ENCODE measurements around the gene ALDH1L2.
"Not testable (repeated sequence)": the region's sequence is repeated elsewhere in the genome, so short reads cannot be mapped to it uniquely, and the experiment has no call there.

Gene ALDH1L2

DNA sequence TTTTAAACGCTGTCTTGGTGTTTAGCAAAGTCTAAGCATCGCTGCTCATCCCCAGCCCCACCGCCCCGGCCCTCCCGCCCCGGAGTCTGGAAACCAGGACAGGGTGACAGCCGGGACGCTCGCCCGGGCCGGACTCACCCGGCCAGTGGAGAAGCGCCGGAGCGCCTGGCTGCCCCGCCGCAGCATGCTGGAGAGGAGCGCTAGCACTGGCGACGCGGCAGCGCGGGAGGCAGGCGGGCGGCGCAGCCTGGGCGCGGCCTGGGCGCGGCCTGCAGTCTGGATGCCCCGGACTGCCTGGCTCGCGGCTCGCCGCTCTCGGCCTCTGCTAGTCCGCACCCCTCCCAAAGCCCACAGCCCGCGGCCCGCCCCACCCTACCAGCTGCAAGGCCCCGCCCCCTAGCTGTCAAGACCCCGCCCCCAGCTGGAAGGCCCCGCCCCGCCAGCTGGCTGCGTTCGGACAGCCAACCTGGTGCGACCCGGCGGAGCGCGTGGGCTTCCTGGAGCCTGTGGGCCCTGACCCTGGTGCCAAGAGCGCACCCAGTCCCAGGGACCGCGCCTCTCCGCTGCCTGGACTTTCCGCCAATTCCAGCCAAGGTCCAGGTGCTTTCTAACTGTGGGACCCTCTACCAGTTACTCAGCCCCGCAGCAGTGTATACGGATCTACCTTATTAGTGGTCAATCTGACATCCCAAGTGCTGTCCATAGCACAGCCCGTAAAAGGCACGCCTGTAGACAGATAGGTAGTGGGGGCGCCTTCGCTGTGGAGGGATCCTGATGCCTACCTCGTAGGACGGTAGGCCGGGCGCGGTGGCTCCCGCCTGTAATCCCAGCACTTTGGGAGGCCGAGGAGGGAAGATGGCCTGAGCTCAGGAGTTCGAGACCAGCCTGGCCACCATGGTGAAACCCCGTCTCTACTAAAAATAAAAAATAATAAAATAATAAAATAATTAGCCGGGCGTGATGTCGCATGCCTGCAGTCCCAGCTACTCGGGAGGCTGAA, at the start of gene ALDH1L2:
Gene ALDH1L2 (minus strand): TSS at position 208 of the 1,000 bp plus-strand sequence. CDS start 22 bp downstream, at position 186.
- peak; percentile 89 for DNase-seq

DNA sequence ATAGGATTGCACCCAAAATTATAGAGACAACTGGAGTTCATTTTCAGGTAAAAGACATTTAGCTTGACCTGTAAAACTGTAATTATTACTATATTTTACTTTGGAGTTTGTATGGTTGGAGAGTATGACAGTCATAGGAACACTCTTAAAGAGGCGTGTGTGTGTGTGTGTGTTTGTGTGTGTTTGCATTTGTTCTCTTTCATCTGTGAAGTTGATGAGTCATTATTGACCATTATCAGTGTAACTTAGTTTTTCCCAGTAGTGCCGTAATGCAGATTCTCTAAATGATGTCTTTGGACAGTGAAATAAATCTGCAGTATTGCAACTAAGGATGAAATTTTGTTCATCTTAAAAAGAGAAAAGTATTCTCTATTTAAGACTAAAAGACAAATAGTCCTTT, 36.3 kb upstream of the ALDH1L2 start:
- DNase-seq = no peak

- DNase-seq = no peak
These were observed 32.7 kb upstream of the ALDH1L2 start for GRCh38 chr12:105116969-105117368.

GRCh38 chr12:105113094-105113493, 28.8 kb upstream of the ALDH1L2 start:
- DNase-seq = no peak

- DNase-seq = no peak
These were observed 26.6 kb upstream of the ALDH1L2 start for GRCh38 chr12:105110851-105111250.

GRCh38 chr12:105109465-105110212, 25.4 kb upstream of the ALDH1L2 start:
- DNase-seq = no peak

DNA sequence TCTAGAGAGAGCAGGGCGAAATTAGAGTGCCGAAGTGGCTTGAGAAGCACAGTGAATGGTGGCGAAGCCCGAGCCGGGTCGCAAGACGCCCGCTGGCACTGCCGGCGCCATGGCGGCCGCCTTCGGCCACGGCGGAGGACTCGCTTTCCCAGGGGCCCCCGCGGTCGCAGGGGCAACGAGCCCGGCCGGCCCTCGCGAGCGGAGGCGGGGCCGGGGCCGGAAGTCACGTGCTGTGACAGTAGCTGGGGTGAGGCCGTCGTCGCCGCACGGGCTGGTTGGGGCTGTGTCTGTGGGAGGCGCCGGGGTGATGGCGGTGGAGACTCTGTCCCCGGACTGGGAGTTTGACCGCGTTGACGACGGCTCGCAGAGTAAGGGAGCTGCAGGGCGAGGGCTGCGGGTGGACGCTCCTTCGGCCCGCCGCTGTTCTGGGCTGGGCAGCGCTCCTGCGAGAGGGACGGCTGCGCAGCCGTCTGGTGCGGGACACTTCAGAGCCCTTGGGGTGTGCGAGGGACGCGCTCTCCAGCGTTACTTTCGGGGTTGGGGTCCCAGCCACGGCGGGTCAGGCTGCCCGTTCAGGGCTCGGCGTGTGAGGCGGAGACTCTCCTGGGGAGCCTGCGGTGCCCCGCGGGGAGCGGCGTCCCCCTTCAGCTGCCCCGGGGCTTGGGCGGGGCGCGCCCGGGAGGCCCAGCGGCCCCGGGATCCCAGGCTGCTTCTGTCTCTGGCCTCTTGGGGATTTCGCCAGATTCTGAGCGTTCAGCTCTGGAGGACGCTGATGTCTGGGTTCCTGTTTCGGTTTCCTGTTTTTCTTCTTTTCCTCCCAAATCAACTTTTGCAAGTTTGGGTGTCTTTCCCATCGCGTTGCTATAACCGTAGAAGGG, 23.5 kb upstream of the ALDH1L2 start, which contains the start of gene WASHC4:
Gene WASHC4 (plus strand): TSS at position 238 of the 878 bp plus-strand sequence. CDS start 70 bp downstream, at position 308.
- DNase-seq = peak; percentile 94

GRCh38 chr12:105107171-105107493, 22.9 kb upstream of the ALDH1L2 start:
- peak; percentile 68 for DNase-seq

DNA sequence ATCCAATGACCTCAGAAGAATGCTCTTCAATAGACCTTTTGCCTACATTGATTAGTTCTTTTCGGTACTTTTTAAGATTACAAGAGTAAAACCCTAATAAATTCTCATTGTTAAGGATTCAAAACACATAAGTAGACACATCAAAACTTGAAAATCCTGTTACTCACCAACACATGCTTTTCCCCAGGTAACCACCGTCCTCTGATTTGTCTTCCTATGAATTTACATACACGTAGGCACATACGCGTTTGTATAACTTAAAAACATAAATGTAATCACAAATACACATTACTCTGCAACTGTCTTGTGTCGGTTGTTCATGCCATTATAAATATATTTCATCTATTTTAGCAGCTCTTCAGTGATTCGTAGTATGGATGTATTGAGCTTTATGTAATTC, 22.4 kb upstream of the ALDH1L2 start:
- DNase-seq = no peak

DNA sequence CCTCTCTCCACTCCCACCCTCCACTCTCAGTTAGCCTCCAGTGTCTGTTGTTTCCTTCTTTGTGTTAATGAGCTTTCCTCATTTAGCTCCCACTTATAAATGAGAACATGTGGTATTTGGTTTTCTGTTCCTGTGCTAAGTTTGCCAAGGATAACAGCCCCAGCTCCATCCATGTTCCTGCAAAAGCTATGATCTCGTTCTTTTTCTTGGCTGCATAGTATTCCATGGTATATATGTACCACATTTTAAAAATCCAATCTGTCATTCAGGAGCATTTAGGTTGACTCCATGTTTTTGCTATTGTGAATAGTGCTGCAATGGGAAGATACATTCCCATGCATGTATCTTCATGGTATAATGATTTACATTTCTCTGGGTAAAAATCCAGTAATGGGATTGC, 20.5 kb upstream of the ALDH1L2 start:
- DNase-seq = no peak

DNA sequence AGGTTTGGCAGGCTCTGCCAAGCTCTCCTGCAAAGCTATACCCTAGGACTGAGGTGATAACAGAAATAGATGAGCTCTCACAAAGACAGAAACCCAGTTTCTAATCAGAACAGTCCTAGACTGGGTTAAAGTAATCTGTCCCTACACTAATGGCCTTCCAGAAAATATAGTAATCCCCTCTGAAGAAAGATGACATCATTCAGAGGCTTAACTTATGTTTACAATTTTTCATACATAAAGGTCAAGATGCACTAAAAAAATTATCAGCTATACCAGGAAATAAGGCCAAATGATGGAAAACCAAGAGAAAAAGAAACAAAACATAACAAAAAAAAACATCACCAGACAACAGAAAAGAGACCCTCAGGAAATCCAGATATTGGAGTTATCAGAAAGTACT, 18.4 kb upstream of the ALDH1L2 start:
- DNase-seq = no peak

- no peak for DNase-seq
These were observed 16.7 kb upstream of the ALDH1L2 start for GRCh38 chr12:105100998-105101397.

- DNase-seq = no peak
These were observed 16.1 kb upstream of the ALDH1L2 start for GRCh38 chr12:105100207-105100985.

DNA sequence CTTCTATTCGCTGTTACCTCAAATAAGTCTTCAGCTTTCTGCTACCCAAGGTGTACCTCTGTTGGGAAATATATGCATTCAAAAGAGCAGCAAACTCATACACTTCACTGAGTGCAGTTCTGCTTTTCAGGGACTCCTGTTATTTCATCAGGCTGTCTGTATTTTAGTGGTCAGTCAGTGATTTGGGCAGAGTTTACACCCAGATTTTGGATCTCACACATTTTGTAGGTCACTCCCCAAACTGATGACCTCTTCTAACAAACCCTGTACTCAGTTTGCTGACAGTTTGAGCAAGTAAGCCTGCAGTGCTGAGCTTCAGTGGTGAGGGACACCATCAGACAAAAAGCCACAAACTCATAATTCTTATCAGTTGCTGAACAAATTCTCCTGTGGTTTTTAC, 15.1 kb upstream of the ALDH1L2 start:
- DNase-seq = no peak

DNA sequence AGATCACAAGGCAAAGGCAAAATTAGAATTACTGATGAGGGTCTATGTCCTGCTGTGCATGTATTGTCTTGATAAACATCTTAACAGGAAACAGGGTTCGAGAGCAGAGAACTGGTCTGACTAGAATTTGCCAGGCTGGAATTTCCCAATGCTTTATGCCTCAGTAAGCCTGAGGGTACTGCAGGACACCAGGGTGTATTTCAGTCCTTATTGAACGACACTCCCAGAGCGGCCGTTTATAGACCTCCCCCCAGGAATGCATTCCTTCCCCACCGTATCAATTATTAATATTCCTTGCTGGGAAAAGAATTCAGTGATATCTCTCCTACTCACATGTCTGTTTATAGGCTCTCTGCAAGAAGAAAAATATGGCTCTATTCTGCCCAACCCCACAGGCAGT, 11.1 kb upstream of the ALDH1L2 start:
- DNase-seq = not testable (repeated sequence)

- peak; percentile 94 for DNase-seq
These were observed 8.1 kb upstream of the ALDH1L2 start for GRCh38 chr12:105092336-105092735.

- DNase-seq = no peak
These were observed 7.4 kb upstream of the ALDH1L2 start for GRCh38 chr12:105091476-105092206.

GRCh38 chr12:105090361-105090760, 6.1 kb upstream of the ALDH1L2 start:
- no peak for DNase-seq

- DNase-seq = no peak
These were observed 5.6 kb upstream of the ALDH1L2 start for GRCh38 chr12:105089817-105090216.

DNA sequence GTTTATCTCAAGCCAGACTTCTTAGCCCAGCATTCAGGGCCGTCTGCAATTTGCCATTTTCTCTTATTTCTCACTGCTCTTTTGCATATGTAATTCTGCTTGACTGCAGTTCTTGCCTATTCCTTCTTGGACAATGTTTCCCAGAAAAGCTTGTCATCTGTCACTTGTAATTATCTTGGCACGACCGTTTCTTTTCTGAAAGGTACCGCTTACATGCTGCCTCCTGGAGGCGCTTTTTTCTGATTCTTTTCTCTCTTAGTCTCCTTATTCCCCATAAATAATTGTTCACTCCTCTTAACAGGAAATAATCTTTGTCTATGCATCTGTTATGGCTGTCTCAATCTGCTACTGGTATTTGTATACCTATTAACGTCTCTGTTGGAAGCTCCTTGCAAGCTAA, 1.2 kb upstream of the ALDH1L2 start:
- no peak for DNase-seq

DNA sequence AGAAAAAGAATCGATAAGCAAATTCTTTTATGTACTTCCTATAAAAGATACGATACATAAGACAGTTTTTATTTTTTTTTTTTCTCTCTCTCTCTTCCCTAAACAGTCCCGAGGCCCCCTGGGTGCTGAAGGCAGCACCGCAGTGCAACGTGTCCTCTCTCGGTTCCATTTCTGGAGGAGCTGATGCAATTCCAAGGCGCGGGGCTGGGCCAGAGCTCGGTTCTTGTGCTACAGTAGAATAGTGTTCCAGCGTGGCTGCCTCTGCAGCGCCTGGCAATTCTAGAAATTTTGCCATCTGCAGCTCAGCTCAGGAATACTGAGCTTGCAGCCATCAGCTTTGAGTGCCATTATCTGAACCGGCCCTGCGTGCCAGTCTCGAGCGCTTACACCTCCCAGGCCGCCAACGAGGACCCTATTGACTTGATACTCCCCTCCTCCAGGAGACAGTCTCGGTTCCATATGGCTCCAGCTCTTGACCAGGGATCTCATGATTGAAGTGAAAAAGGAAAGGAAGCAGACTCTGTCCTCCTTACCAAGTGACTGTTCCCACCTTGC, 630 bp downstream of the ALDH1L2 start:
- DNase-seq = peak; percentile 51

All from NCI-H146 (cell line).